Esophagus squamous epithelium (tissue), 5 donors: ENCODE data around the gene COASY. TPM values are rescaled to one million over a fixed set of nuclear protein-coding genes. Genes with fewer than 3 reads are reported as not detected.
"Not testable (repeated sequence)": the region's sequence is repeated elsewhere in the genome, so short reads cannot be mapped to it uniquely, and the experiment has no call there.

Experiments
- DNase-seq: peaks from one replicate; lab custom pipeline; 2025; lab: John Stamatoyannopoulos, UW
- H3K27ac ChIP-seq, 4 donors: fragments of 200-600 bp; sonication (generic); one replicate each; pipeline ENCODE4 v1.5.1; 2016 to 2019; ENCODE audit warnings: mild to moderate bottlenecking in 1 of 4
- H3K27me3 ChIP-seq, 4 donors: fragments of 200-600 bp; sonication (generic); 1 replicate in 3 of 4; 2 replicates in 1 of 4; pipeline versions ENCODE4 v1.5.1 to v1.6.0; 2017 to 2021; ENCODE audit warnings: antibody characterized with exemption in 1 of 4
- H3K36me3 ChIP-seq, 3 donors: fragments of 200-600 bp; sonication (generic); one replicate each; pipeline ENCODE4 v1.5.1; 2016 to 2019
- H3K4me1 ChIP-seq, 3 donors: fragments of 200-600 bp; sonication (generic); one replicate each; pipeline ENCODE4 v1.5.1; 2017 to 2019
- H3K4me3 ChIP-seq, 4 donors: fragments of 200-600 bp; sonication (generic); 1 replicate in 3 of 4; 2 replicates in 1 of 4; pipeline ENCODE4 v1.5.1; 2016 to 2019; ENCODE audit warnings: mild to moderate bottlenecking in 2 of 4, moderate library complexity in 1 of 4
- H3K9me3 ChIP-seq, 3 donors: fragments of 200-600 bp; sonication (generic); one replicate each; pipeline ENCODE4 v1.5.1; 2016 to 2019
- CTCF ChIP-seq, 6 experiments: fragments of 450-650 bp in 4 of 6; fragments of 200-600 bp in 2 of 6; sonication (generic) in 2 of 6; IDR thresholded peaks; one replicate each; pipeline ENCODE4 v1.5.1; 2016 to 2019; ENCODE audit warnings: antibody characterized with exemption in 6 of 6, mild to moderate bottlenecking in 4 of 6, moderate library complexity in 4 of 6
- POLR2A ChIP-seq, 4 donors: fragments of 450-650 bp; IDR thresholded peaks; one replicate each; pipeline ENCODE4 v1.6.1; 2017; ENCODE audit warnings: antibody characterized with exemption in 4 of 4, mild to moderate bottlenecking in 4 of 4, moderate library complexity in 3 of 4
- WGBS, 2 donors: methylation state at CpG; one replicate each; pipeline ENCODE4 v1.1.5; 2018; 5-methylcytosine and 5-hydroxymethylcytosine counted together
- intact Hi-C: fragments of 100-400 bp; cut with DNase I; formaldehyde crosslinking; loops from one replicate; pipeline ENCODE4 v1.15.0; 2022
- total RNA-seq, 4 donors: library from RNA; depleted of rRNA; stranded (reverse); fragments of >200 nt; gene quantifications; one replicate each; pipeline ENCODE4 v1.1.0, GENCODE V29; 2016
- donor health status: DM: yes; HTN: yes; CAD: no.

The COASY gene
- total RNA-seq, 4 donors from 2014 or later = 34.1 to 52.2 (median 46.5) TPM

- WGBS, 2 donors = 0% methylated on average over 6 to 13 of the region's 66 CpGs
Observed at GRCh38 chr17:42609182-42609813, 47.4 kb downstream of the COASY start, which contains the start of the genes RETREG3 and TUBG1. Gene RETREG3 (minus strand): TSS chr17:42609374. CDS start chr17:42609324, 50 bp downstream. Gene TUBG1 (plus strand): TSS chr17:42609683. CDS start chr17:42609738, 55 bp downstream.

GRCh38 chr17:42609814-42610801 lies 48.2 kb downstream of the COASY start:
- peak overlapping the region; percentile 91 to 97 (median 94) for H3K27ac ChIP-seq
- H3K4me1 ChIP-seq = peaks cover 15 to 53% (median 32%) of the 10 kb centered on the region in 3 donors
- 7 to 8% methylated on average over 5 to 16 of the region's 42 CpGs for WGBS, 2 donors
- intact Hi-C loops, H3K27me3 ChIP-seq, H3K9me3 ChIP-seq, DNase-seq: not testable (repeated sequence)
- peak overlapping the region; percentile 72 to 93 (median 84) for H3K4me3 ChIP-seq
- peaks cover 7 to 38% (median 13%) of the 10 kb centered on the region in 3 donors for H3K36me3 ChIP-seq

More at GRCh38 chr17:42609182-42609813, 47.4 kb downstream of the COASY start, which contains the start of the genes RETREG3 and TUBG1:
- intact Hi-C loops = no loop called here
- H3K4me1 ChIP-seq = peaks cover 15 to 61% (median 32%) of the 10 kb centered on the region in 3 donors
- DNase-seq = peak; percentile 88
- TF ChIP-seq CTCF (IDR thresholded peaks at IDR 0.05) (peak in 5 of 6 experiments; percentile 17 to 58 (median 43)), POLR2A (IDR thresholded peaks at IDR 0.05) (peak in 3 of 4 donors; percentile 66 to 90 (median 85))
- no peaks in the 10 kb centered on the region for H3K9me3 ChIP-seq
- no peaks in the 10 kb centered on the region for H3K27me3 ChIP-seq
- peaks cover under 1 to 30% (median 13%) of the 10 kb centered on the region in 3 donors for H3K36me3 ChIP-seq
- peak within 1 kb of the TSS; percentile 72 to 93 (median 84) for H3K4me3 ChIP-seq
- H3K27ac ChIP-seq = peak within 1 kb of the TSS; percentile 91 to 97 (median 94)

GRCh38 chr17:42612013-42612412 lies 50.1 kb downstream of the COASY start:
- no peak for DNase-seq
- intact Hi-C loops = no loop called here

GRCh38 chr17:42613699-42614295 lies 51.8 kb downstream of the COASY start:
- H3K36me3 ChIP-seq = peaks cover 7 to 49% (median 13%) of the 10 kb centered on the region in 3 donors
- H3K4me1 ChIP-seq = peaks cover 8 to 32% (median 23%) of the 10 kb centered on the region in 3 donors
- no peak overlapping the region for H3K4me3 ChIP-seq
- intact Hi-C loops = no loop called here
- no peak overlapping the region for H3K27ac ChIP-seq
- H3K9me3 ChIP-seq = no peaks in the 10 kb centered on the region
- TF ChIP-seq CTCF (IDR thresholded peaks at IDR 0.05) = no peak
- 95 to 96% methylated on average over 7 to 8 of the region's 17 CpGs for WGBS, 2 donors
- no peaks in the 10 kb centered on the region for H3K27me3 ChIP-seq
- DNase-seq = no peak

More at GRCh38 chr17:42612013-42612412, 50.1 kb downstream of the COASY start:
- WGBS, 2 donors = 93 to 95% methylated on average over 3 to 4 of the region's 4 CpGs
- peaks cover 8 to 34% (median 23%) of the 10 kb centered on the region in 3 donors for H3K4me1 ChIP-seq
- peaks cover 7 to 49% (median 13%) of the 10 kb centered on the region in 3 donors for H3K36me3 ChIP-seq
- no peak overlapping the region for H3K27ac ChIP-seq
- TF ChIP-seq CTCF (IDR thresholded peaks at IDR 0.05) = no peak
- TF ChIP-seq POLR2A (IDR thresholded peaks at IDR 0.05) = no peak
- no peaks in the 10 kb centered on the region for H3K27me3 ChIP-seq
- no peak overlapping the region for H3K4me3 ChIP-seq
- no peaks in the 10 kb centered on the region for H3K9me3 ChIP-seq

Other genes starting within 250 kb of the COASY start
- gene STAT3, start 173.7 kb upstream of the COASY start, total RNA-seq = 100 to 1,000 TPM; 137 to 229 (median 176) TPM
- gene CAVIN1, start 138.9 kb upstream of the COASY start, total RNA-seq = 100 to 1,000 TPM in 2 of 4 donors, 10 to 100 TPM in 2; 67.8 to 210 (median 113) TPM
- 10 to 100 TPM; 35.9 to 62.7 (median 47.5) TPM for gene ATP6V0A1, start 103.3 kb upstream of the COASY start, total RNA-seq
- 10 to 100 TPM; 19.2 to 39.0 (median 26.5) TPM for gene NAGLU, start 25.9 kb upstream of the COASY start, total RNA-seq
- gene HSD17B1, start 9.2 kb upstream of the COASY start, total RNA-seq = 10 to 100 TPM in 1 of 4 donors, 1 to 10 TPM in 3; 3.0 to 11.8 (median 6.6) TPM
- gene MLX, start 5.0 kb downstream of the COASY start, total RNA-seq = 10 to 100 TPM; 34.0 to 47.9 (median 39.9) TPM
- gene PSMC3IP, start 15.6 kb downstream of the COASY start, total RNA-seq = 1 to 10 TPM in 3 of 4 donors, under 1 TPM in 1; 0.61 to 4.8 (median 2.8) TPM
- gene RETREG3, start 47.2 kb downstream of the COASY start, total RNA-seq = 10 to 100 TPM; 35.7 to 59.6 (median 53.0) TPM
- 10 to 100 TPM; 22.3 to 61.9 (median 46.5) TPM for gene TUBG1, start 47.5 kb downstream of the COASY start, total RNA-seq
- 10 to 100 TPM in 1 of 4 donors, 1 to 10 TPM in 3; 7.1 to 14.5 (median 8.8) TPM for gene TUBG2, start 97.1 kb downstream of the COASY start, total RNA-seq
- 10 to 100 TPM; 41.0 to 55.8 (median 55.1) TPM for gene PLEKHH3, start 114.8 kb downstream of the COASY start, total RNA-seq
- under 1 TPM in 1 of 4 donors, not detected in 3; 0.76 TPM for gene CCR10, start 119.7 kb downstream of the COASY start, total RNA-seq
- under 1 TPM; 0.15 to 0.88 (median 0.43) TPM for gene CNTNAP1, start 120.4 kb downstream of the COASY start, total RNA-seq
- gene EZH1, start 182.9 kb downstream of the COASY start, total RNA-seq = 10 to 100 TPM; 13.4 to 49.2 (median 22.0) TPM
- gene RAMP2, start 199.1 kb downstream of the COASY start, total RNA-seq = 10 to 100 TPM in 2 of 4 donors, 1 to 10 TPM in 1, not detected in 1; 4.7 to 23.3 (median 11.8) TPM
- 10 to 100 TPM; 78.6 to 93.6 (median 83.0) TPM for gene VPS25, start 211.3 kb downstream of the COASY start, total RNA-seq
- 10 to 100 TPM in 1 of 4 donors, 1 to 10 TPM in 1, under 1 TPM in 2; 0.40 to 14.7 (median 3.9) TPM for gene WNK4, start 218.5 kb downstream of the COASY start, total RNA-seq
- 100 to 1,000 TPM in 1 of 4 donors, 10 to 100 TPM in 3; 76.4 to 101 (median 94.8) TPM for gene COA3, start 236.6 kb downstream of the COASY start, total RNA-seq
- not detected for gene CNTD1, start 236.7 kb downstream of the COASY start, total RNA-seq